Activated CD4-positive, alpha-beta T cell treated with anti-CD3 and anti-CD28 coated beads for 48 hours (primary cell): ENCODE measurements around the gene FOXJ3.

ENCODE experiments used
- DNase-seq: peaks from one replicate; pipeline ENCODE4 v3.0.0-alpha.2; 2020

Gene FOXJ3

DNA sequence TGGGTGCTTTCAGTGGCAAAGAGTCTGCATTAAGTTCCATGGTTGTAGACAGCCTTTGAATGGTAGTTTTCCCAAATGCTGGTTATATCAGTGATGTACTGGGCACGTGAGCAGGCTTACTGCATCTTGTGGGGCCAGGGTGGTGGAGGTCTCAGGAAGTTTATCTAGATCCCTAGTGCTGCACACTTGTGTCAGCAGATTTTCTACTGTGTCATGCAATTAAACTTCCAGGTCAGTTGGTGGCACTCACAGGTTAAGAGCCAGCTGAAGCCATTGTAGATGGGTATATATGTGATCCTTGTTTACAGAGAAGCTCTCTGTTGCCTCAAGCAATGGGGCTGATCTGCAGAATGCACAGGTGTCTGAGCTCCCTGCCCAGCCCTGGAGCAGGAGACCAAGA is 33.0 kb downstream of the FOXJ3 start:
- no peak for DNase-seq

DNA sequence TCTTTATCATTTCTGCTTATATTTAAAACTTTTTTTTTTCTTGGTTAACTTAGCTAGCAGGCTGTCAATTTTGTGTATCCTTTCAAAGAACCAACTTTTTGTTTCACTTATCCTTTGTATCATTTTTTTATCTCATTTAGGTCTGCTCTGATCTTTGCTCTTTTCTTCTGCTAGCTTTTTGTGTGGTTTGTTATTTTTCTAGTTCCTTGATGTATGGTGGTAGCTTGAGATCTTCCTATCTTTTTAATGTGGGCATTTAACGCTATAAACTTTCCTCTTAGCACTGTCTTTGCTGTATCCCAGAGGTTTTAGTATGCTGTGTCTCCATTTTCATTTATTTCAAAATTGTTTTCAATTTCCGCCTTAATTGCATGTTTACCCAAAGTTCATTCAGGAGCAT is 36.5 kb downstream of the FOXJ3 start:
- DNase-seq: no peak

GRCh38 chr1:42295816-42296215 is 39.2 kb downstream of the FOXJ3 start:
- no peak for DNase-seq

DNA sequence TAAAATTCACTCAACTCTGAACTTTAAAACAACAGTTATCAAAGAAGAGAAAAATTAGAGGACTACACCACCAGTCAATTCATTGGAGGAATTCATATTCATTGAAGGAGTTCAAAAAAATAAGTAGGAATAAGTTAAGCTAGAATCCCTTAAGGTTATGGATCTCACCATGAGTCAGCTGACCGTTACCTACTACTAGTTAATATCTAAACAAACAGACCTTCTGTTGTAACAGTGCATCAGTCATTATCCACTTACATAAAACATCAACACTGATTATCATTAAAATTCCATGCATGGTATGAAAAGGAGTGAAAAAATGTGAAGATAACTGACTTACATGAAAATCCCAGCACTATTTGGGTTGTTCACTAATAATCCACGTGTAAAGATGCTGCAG is 44.9 kb downstream of the FOXJ3 start:
- DNase-seq: no peak

DNA sequence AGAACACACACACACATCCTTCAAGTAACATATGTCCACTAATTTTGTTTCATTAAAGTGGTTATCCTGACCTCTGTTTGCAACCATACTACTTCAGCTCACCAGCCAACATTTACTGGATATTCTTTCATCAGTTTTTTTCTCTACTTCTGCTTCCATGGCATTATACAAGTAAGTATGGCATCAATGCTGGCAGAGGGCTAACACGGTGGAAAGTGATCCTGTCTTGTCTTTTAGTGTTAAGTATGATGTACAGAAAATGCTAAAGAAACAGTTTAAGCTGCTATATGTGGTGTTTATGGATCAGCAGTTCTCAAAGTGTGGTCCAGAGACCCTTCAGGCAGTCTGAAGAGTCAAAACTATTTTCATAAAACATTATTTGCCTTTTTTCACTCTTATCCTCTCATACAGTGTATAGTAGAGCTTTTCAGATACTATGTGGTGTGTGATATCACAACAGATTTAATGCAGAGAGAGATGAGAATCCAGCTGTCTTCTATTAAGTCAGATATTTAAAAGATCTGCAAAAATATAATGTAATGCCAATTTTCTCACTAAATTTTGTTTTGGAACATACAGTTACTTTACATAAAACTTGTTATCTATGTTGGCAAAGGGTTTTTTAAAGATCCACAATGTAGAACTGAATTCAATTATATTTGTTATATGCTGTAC is 46.6 kb downstream of the FOXJ3 start:
- no peak for DNase-seq

DNA sequence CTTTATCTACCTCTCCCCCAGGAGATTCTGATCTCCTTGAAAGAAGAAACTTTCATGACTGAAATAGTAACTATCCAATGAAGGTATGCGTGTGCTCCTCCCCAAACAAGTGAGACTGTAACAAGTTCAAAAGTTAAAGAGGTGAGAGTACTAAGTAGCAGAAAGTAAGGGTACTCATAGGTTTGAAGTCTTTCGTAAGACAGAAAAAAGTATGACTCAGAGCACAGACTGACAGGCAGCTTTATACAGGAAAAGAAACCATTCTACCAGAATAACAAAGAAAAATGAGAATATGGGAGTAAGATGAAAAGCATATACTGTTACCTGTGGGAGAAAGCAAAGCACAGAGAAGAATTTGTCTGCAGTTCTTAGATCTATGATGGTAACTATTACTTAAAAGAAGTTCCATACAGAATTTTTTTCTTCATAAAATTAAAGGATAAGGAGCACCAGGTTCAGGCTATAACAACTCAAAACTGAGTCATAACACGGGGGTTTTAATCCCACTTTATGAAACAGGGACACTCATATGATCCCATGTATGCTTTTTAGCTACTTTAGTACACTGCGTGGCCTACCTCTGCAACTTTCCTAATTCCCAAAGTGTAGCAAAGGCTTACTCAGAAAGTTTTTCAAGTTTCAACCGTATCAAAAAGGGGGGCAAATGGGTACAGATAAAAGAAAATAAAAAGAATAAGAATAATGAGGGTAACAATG is 52.0 kb downstream of the FOXJ3 start:
- no peak for DNase-seq

GRCh38 chr1:42282024-42282579 is 52.9 kb downstream of the FOXJ3 start:
- DNase-seq: no peak

GRCh38 chr1:42280821-42281220 is 54.2 kb downstream of the FOXJ3 start:
- no peak for DNase-seq

- DNase-seq: no peak
These were observed 56.0 kb downstream of the FOXJ3 start for GRCh38 chr1:42279055-42279454.

DNA sequence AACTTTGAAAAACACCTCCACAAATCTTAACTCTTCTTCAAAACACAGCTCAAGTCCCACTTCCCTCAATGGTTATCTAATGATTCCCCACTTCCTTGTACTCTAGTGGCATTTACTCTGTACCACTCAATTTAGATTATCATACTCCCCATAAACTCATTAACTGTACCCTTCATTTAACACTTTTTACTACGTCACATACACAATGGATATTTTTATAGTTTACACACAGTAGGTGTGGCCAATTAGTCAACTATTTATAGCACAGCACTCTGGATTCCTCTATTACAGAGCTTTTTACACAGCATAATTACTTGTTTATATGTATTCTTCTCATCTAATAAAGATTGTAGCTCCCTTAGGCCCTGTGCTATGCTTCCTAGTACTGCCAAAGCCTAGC is 62.1 kb downstream of the FOXJ3 start:
- no peak for DNase-seq

- no peak for DNase-seq
These were observed 67.1 kb downstream of the FOXJ3 start for GRCh38 chr1:42267904-42268303.

DNA sequence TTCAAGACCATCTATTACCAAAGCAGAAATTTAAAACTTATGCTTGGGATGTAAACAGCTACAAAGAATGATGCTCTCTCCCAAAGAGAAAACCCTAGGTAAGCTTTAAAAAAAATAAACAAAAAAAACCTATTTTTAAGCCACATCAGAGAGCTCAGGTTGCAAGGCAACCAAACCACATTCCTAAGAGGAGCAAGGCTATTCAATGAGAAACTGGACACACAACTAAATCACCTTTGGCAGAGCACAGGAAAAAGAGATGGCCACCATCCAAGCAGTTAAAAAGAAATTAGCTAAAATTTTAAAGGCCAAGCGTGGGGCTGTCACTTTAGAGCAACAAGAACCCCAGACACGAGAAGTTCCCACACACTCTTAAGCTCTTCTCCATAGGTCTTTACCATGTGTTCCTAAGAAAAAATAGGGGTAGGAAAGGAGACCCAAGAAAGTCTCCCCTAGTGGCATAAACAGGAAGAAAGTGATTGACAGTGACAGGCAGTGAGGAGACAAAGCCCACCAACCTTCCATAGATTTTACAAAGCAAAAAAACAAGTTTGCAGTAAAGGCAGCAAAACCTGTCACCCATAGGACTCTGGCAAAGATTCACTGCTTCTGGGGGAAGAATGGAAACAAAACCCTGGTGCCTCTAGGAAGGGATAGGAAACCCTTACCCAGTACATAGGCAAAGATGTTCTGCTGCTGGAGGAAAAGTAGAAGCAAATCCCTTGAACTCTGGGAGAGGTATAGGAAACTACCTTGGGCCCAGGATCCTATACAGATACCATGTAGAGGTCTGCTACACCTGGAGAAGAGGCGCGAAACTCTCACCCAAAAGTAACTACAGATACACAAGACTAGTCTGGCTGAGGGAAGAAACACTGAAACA is 68.5 kb downstream of the FOXJ3 start:
- DNase-seq: no peak

GRCh38 chr1:42264511-42265190 is 70.4 kb downstream of the FOXJ3 start:
- no peak for DNase-seq

DNA sequence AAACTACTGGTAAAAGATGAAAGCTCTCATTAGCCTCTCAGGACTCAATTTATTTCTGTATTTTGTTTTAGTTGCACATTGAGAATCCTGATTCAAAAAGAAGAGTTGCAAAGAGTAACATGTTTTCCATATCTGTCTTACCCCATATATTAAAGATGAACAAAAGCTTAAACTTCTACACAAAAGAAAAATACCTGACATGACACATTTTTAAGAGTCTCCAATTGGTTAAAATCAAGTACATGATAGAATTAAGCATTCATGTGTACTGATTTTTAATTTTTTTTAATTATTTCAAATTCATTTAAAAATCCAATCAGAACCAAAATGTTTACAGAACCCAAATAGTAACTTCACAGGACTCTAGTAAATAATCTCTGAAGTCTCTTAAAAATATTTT is 72.0 kb downstream of the FOXJ3 start:
- no peak for DNase-seq

DNA sequence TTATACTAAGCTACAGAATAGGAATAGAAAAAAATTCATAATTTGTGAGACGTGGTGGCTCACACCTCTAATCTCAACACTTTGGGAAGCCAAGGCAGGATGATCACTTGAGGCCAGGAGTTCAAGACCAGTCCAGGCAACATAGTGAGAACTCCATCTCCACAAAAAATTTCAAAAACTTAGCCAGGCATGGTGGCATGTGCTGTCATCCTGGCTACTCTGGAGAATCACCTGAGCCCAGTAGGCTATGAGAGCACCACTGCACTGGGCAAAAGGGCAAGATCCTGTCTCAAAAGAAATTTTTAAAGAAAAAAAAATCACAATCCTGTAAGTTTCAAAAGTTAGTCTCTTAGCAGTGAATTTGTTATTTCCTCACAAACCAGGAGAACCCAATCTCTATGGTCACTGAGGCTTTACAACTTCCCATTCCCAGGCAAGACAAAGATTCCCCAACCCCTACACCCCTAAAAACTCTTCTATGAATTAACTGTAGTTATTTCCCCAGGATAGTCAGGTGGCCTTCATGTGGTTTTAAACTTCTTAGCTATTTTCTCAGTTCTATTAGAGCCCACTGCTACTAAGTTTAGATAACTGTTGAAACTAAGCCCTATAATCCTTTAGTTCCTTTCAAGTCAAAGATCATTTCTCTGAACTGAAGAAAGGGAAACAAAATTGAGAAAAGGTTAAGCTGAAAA is 74.5 kb downstream of the FOXJ3 start:
- DNase-seq: no peak

DNA sequence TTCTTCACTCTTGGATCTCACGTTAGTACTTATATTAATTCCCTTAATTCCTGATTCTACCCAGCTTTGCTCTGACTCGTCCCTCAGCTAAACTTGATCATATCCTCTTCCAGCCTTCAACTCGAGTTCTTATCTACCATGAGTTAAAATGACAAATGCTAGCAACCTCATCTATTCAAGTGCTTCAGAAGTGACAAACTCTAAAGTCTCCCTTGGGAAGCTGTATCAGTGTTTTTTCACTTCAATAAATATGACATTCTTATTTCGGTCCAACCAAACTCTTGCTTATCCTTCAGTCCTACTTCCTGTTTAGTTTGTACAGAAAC is 75.3 kb downstream of the FOXJ3 start:
- no peak for DNase-seq

- DNase-seq: no peak
These were observed 75.8 kb downstream of the FOXJ3 start for GRCh38 chr1:42259059-42259738.

GRCh38 chr1:42258218-42258617 is 76.8 kb downstream of the FOXJ3 start:
- no peak for DNase-seq

DNA sequence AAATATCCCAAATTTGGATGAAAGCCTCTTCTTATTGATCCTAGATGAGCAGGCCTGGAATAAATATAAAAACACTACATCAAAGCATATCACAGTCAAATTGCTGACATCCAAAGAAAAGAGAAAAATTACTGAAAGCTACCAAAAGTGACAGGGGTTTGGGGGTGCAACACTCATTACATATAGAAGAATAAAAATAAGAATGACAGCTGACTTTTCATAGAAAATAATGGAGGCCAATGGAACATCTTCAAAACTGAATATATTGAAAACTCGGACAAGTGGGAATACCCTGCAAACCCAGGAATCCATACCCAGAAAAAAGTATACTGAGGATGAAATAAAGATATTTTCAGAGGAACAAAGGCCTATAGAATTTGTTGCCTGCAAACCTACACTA is 84.0 kb downstream of the FOXJ3 start:
- DNase-seq: no peak

DNA sequence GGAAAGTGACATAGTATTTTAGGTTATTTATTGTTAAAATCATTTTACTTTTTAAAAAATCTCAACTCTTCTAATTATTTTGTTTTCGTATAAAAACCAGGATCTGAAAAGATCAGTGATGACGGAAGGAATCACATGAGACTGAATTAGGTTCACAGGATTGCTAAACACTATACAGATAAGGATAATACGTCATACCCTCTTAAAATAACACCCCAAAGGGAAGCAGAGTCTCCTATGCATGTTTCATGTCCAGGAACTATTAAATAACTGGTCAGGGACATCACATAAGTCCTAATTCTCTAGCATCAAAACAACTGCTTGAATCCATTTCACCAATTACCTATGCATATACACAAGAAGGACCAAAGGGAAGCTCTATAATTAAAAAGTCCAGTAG is 84.9 kb downstream of the FOXJ3 start:
- DNase-seq: no peak

GRCh38 chr1:42240966-42241755 is 93.9 kb downstream of the FOXJ3 start:
- DNase-seq: no peak
